Measurements from ENCODE around the gene FADD. TPM values are rescaled to one million over a fixed set of nuclear protein-coding genes. Genes with fewer than 3 reads are reported as not detected.

FADD gene
- total RNA-seq, 1 donor from 2014 or later = 18.9 TPM

GRCh38 chr11:70184396-70184795 lies 18.7 kb upstream of the FADD start:
- Mint-ChIP-seq H3K27me3 (ENCODE audit: insufficient read depth, low read depth) (peaks cover 10% of the 10 kb centered on the region), H3K27ac (no peak overlapping the region), H3K36me3 (no peaks in the 10 kb centered on the region), H3K4me1 (peaks cover 2% of the 10 kb centered on the region), H3K4me3 (no peak overlapping the region), H3K9me3 (no peaks in the 10 kb centered on the region)
- H3K79me2 ChIP-seq (ENCODE audit: low read depth) = no peaks in the 10 kb centered on the region
- H2AFZ ChIP-seq (replicated peaks) = no peak overlapping the region
- no peaks in the 10 kb centered on the region for H4K20me1 ChIP-seq (ENCODE audit: low read depth)
- no peaks in the 10 kb centered on the region for H3F3A ChIP-seq (ENCODE audit: low read depth)
- H3K4me2 ChIP-seq = no peak overlapping the region
- no peak for TF ChIP-seq EZH2 (IDR thresholded peaks at IDR 0.05)
- H3K36me3 ChIP-seq = no peaks in the 10 kb centered on the region
- H3K4me1 ChIP-seq = peaks cover 5% of the 10 kb centered on the region
- H3K27me3 ChIP-seq = no peaks in the 10 kb centered on the region
- no peak overlapping the region for H3K4me3 ChIP-seq
- no peak for DNase-seq (ENCODE audit: low spot score)
- H3K9ac ChIP-seq = no peak overlapping the region
- no peak overlapping the region for H3K27ac ChIP-seq
- no peaks in the 10 kb centered on the region for H3K9me3 ChIP-seq (ENCODE audit: low read depth)

- Histone ChIP-seq H3K4me2 (no peak overlapping the region), H3K9ac (no peak overlapping the region), H3K4me1 (peaks cover 5% of the 10 kb centered on the region), H3K36me3 (no peaks in the 10 kb centered on the region), H3K27me3 (no peaks in the 10 kb centered on the region), H3F3A (ENCODE audit: low read depth) (peaks cover 4% of the 10 kb centered on the region), H3K27ac (no peak overlapping the region), H2AFZ (replicated peaks) (no peak overlapping the region), H3K79me2 (ENCODE audit: low read depth) (no peaks in the 10 kb centered on the region), H3K9me3 (ENCODE audit: low read depth) (no peaks in the 10 kb centered on the region), H4K20me1 (ENCODE audit: low read depth) (no peaks in the 10 kb centered on the region), H3K4me3 (no peak overlapping the region)
- no peak for TF ChIP-seq EZH2 (IDR thresholded peaks at IDR 0.05)
- TF ChIP-seq EZH2phosphoT487 (IDR thresholded peaks at IDR 0.05) = no peak
- TF ChIP-seq, protein P1, sequence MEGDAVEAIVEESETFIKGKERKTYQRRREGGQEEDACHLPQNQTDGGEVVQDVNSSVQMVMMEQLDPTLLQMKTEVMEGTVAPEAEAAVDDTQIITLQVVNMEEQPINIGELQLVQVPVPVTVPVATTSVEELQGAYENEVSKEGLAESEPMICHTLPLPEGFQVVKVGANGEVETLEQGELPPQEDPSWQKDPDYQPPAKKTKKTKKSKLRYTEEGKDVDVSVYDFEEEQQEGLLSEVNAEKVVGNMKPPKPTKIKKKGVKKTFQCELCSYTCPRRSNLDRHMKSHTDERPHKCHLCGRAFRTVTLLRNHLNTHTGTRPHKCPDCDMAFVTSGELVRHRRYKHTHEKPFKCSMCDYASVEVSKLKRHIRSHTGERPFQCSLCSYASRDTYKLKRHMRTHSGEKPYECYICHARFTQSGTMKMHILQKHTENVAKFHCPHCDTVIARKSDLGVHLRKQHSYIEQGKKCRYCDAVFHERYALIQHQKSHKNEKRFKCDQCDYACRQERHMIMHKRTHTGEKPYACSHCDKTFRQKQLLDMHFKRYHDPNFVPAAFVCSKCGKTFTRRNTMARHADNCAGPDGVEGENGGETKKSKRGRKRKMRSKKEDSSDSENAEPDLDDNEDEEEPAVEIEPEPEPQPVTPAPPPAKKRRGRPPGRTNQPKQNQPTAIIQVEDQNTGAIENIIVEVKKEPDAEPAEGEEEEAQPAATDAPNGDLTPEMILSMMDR (IDR thresholded peaks at IDR 0.05) = no peak
- H3K27me3 Mint-ChIP-seq (ENCODE audit: insufficient read depth, low read depth) = peaks cover 13% of the 10 kb centered on the region
- DNase-seq (ENCODE audit: low spot score) = no peak
- no peak overlapping the region for H3K27ac Mint-ChIP-seq
- no peaks in the 10 kb centered on the region for H3K36me3 Mint-ChIP-seq
- H3K4me1 Mint-ChIP-seq = peaks cover under 1% of the 10 kb centered on the region
- H3K4me3 Mint-ChIP-seq = no peak overlapping the region
- no peaks in the 10 kb centered on the region for H3K9me3 Mint-ChIP-seq
Observed at GRCh38 chr11:70185348-70186055, 17.6 kb upstream of the FADD start.

DNA sequence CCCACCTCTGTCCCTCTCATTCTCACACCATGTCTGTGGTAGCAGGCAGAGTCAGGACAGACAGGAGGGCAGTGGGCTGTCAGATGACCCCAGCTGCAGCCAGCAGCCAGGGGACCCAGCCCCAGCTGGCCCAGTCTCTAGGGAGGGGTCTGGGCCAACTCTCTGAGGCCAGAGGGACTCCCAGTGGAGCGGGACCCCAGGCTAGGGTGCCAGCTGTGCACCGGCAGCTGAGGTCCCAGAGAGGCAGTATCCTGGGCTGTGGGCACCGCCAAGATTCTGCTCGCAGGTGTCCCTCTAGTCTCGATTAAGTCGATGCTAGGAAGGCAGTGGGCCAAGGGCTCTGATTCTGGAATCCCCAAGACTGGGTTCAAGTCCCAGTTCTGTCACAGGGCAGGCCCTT lies 16.7 kb upstream of the FADD start:
- H3K27me3 Mint-ChIP-seq (ENCODE audit: insufficient read depth, low read depth) = peaks cover 20% of the 10 kb centered on the region
- no peak overlapping the region for H3K4me3 ChIP-seq
- no peaks in the 10 kb centered on the region for H3K79me2 ChIP-seq (ENCODE audit: low read depth)
- no peaks in the 10 kb centered on the region for H3K27me3 ChIP-seq
- peaks cover 4% of the 10 kb centered on the region for H3F3A ChIP-seq (ENCODE audit: low read depth)
- TF ChIP-seq EZH2 (IDR thresholded peaks at IDR 0.05) (no peak), EZH2phosphoT487 (IDR thresholded peaks at IDR 0.05) (no peak)
- TF ChIP-seq, protein P1 (IDR thresholded peaks at IDR 0.05) = no peak
- DNase-seq (ENCODE audit: low spot score) = no peak
- H3K4me1 Mint-ChIP-seq = peaks cover 2% of the 10 kb centered on the region
- no peaks in the 10 kb centered on the region for H4K20me1 ChIP-seq (ENCODE audit: low read depth)
- no peaks in the 10 kb centered on the region for H3K4me1 ChIP-seq
- H3K36me3 Mint-ChIP-seq = no peaks in the 10 kb centered on the region
- no peaks in the 10 kb centered on the region for H3K9me3 Mint-ChIP-seq
- H3K9ac ChIP-seq = no peak overlapping the region
- no peaks in the 10 kb centered on the region for H3K36me3 ChIP-seq
- H3K4me3 Mint-ChIP-seq = no peak overlapping the region
- no peak overlapping the region for H3K27ac Mint-ChIP-seq
- H3K4me2 ChIP-seq = no peak overlapping the region
- H3K9me3 ChIP-seq (ENCODE audit: low read depth) = no peaks in the 10 kb centered on the region
- H3K27ac ChIP-seq = no peak overlapping the region
- no peak overlapping the region for H2AFZ ChIP-seq (replicated peaks)

DNA sequence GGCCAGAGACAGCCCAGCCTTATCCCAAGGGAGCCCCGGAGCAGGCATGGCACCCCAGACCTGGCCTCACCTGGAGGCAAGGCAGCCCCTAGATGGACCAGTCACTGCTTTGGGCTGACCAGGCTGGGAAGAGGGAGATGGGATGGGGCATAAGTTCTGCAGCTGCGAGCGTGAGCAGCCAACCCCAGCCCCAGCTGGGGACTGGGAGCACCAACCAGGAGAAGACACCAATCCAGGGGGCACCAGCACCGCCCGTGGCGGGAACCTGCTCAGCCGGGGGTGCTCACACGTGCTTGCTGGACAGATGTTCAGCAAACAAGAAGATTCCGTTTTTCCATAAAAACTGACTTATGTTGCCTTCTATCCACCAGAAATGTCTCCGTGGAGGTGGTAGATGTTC lies 16.2 kb upstream of the FADD start:
- H3K4me3 Mint-ChIP-seq = no peak overlapping the region
- H3K27ac ChIP-seq = no peak overlapping the region
- H3K27me3 ChIP-seq = no peaks in the 10 kb centered on the region
- no peaks in the 10 kb centered on the region for H3K4me1 ChIP-seq
- no peak overlapping the region for H2AFZ ChIP-seq (replicated peaks)
- peaks cover 20% of the 10 kb centered on the region for H3K27me3 Mint-ChIP-seq (ENCODE audit: insufficient read depth, low read depth)
- H3K4me2 ChIP-seq = no peak overlapping the region
- TF ChIP-seq EZH2phosphoT487 (IDR thresholded peaks at IDR 0.05) = no peak
- TF ChIP-seq, protein P1 (IDR thresholded peaks at IDR 0.05) = no peak
- no peak for TF ChIP-seq EZH2 (IDR thresholded peaks at IDR 0.05)
- no peaks in the 10 kb centered on the region for H3K79me2 ChIP-seq (ENCODE audit: low read depth)
- H3K4me1 Mint-ChIP-seq = peaks cover 3% of the 10 kb centered on the region
- H3K9me3 Mint-ChIP-seq = no peaks in the 10 kb centered on the region
- no peak overlapping the region for H3K4me3 ChIP-seq
- no peaks in the 10 kb centered on the region for H3K9me3 ChIP-seq (ENCODE audit: low read depth)
- H4K20me1 ChIP-seq (ENCODE audit: low read depth) = no peaks in the 10 kb centered on the region
- H3K36me3 Mint-ChIP-seq = no peaks in the 10 kb centered on the region
- peaks cover 4% of the 10 kb centered on the region for H3F3A ChIP-seq (ENCODE audit: low read depth)
- no peak overlapping the region for H3K27ac Mint-ChIP-seq
- no peak for DNase-seq (ENCODE audit: low spot score)
- H3K9ac ChIP-seq = no peak overlapping the region
- H3K36me3 ChIP-seq = no peaks in the 10 kb centered on the region
